HG02943 (cell line): ENCODE measurements around the gene RASD1.

Source experiments
- ATAC-seq: cut with Tn5 transposase; IDR thresholded peaks from one replicate; pipeline ENCODE4 v1.9.1; 2021; ENCODE audit warnings: mild to moderate bottlenecking, low read depth, moderate library complexity; ENCODE audit not compliant: unreplicated experiment

RASD1 gene, protein sequence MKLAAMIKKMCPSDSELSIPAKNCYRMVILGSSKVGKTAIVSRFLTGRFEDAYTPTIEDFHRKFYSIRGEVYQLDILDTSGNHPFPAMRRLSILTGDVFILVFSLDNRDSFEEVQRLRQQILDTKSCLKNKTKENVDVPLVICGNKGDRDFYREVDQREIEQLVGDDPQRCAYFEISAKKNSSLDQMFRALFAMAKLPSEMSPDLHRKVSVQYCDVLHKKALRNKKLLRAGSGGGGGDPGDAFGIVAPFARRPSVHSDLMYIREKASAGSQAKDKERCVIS

DNA sequence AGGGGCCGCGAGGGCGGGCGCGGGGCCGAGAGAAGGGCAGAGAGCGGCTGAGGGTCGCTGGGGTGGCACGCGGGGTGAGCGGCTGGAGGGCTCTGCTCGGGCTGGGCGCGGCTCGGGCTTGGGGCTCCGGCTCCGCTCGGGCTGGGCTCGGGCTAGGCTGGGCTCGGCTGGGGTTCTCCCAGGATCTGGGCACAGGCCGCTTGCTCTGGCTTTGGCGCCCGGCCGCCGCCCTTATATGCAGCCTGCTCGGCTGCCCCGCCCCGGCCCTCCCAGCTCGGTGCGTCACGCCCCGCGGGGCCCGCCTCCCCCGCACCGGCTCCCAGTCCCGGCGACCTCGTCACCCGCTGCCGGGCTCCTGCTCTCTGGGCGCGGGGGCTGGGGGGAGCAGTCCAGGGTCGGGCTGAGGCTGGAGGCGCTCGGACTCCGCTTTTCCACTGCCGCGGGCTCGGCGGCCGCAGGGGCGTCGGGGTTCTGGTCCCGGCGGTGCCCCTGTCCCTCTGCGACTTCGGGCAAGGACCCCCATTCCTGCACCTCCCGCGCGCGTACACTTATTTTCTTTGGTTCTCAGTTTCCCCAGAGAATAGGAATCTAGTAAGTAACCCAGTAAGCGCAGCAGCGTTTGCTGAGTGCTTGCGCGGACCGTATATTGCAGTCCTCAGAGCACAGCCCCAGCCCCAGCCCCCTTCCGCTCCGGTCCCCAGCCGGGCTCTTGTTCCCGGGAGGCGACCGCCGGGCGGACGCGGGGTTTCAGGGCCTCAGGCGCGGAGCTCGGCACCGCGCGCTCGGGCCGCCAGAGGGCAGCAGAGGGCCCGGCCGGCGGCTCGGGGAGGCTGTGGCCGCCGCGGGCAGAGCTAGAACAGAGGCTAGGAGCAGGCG, at the start of gene RASD1:
Gene RASD1 (minus strand): TSS at position 207 of the 876 bp plus-strand sequence. CDS start 214 bp downstream, outside the sequence.
- ATAC-seq, result peak; percentile 65

DNA sequence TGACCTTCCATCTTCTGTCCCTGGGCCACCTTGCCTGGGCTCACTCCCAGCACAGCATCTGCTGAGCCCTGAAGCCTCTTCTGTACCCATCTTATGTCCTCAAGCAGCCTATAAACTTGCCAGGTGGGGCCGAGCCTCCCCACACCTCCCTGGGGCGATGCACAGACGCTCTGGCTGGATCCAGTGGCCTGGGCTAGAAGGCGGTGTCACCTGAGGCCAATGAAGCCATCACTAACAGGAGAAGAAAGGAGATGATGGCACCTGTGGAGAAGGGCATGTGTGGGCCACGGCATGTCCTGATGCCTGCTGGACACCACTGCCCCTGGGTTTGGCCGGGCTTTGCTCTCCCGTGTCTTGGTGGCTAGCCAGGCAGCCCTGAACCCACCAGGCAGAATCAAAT, 49.8 kb upstream of the RASD1 start:
- ATAC-seq, result no peak

DNA sequence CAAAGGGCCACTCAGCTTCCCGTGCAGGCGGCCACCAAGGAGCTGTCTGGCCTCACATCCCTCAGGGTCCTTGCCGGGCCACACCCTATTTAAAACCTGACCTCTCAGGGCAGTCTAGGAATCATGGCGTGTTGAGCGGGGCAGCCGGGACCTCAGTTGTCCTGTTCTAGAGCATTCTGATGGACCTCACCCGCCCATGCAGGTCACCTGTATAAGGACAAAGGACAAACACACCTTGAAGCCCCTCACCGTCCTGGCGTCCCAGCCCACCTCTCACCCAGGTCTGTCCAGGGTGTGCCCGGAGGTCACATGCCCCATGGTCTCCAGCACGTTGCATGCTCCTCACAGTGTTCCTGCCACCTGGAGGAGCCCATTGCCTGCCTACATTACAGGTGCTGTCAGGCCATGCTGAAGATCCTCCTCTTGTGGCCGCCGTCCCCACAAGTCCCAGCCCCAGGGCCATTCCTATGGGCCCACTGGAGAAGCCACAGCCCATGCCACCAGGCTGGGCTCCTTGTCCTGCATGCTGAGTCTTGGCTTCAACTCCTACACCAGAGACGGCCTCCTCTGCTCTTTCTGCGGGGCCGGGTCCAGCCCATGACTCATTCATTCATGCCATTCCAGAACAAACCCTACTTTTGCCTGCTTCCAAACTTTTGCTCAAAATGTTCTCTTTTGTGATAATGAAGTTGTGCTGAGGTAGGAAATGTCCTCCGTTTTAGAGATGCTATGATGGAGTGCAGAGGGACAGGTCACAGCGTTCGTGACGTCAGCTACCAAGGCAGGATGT, 49.0 kb upstream of the RASD1 start:
- ATAC-seq, result no peak

DNA sequence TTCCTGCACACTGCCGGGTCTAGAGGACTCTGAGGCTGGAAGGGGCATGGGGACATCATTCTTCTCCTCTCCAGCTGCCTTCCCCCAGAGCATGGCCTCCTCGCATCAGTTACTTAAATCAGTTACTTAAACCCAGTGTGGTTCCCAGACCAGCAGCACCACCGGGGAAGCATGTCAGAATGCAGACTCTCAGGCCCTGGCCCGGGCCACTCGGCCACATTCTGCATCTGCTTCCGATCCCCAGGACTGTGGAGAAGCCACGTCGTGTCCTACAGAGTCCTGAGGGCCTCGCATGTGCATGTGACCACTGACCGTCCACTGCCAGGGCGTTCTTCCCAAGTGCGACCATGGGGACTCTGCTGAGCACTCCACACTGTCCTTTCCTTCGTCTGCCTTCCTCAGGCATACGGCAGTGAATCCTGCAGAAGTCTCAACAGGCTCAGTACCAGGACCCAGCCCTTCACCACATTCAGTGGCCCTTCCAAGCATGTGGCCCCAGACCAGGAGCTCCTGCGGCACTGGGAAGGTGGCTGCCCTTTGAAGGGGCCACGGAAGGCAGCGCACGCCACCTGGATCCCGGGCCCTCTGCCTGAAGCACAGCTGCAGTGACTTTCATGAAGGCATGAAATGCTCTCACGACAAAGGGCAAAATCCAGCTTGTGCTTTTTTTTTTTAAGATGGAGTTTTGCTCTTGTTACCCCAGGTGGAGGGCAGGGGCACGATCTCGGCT, 46.9 kb upstream of the RASD1 start:
- ATAC-seq, result no peak

DNA sequence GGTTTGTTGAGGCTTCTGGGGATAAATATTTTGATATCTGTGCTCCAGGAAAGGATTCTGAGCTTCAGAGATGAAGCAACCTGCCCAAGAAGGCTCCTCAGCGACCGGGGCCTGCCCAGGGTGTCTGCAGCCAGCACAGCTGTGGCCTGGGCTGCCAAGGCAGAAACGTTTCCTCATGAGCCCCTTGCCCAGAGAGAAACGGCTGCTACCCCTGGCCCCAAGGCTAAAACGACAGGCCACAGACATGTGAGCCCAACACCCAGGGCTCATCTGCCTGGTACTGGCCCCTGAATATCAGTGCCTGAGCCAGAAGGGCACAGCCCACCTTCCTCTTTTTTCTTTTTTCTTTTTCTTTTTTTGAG, 45.4 kb upstream of the RASD1 start:
- ATAC-seq, result no peak

DNA sequence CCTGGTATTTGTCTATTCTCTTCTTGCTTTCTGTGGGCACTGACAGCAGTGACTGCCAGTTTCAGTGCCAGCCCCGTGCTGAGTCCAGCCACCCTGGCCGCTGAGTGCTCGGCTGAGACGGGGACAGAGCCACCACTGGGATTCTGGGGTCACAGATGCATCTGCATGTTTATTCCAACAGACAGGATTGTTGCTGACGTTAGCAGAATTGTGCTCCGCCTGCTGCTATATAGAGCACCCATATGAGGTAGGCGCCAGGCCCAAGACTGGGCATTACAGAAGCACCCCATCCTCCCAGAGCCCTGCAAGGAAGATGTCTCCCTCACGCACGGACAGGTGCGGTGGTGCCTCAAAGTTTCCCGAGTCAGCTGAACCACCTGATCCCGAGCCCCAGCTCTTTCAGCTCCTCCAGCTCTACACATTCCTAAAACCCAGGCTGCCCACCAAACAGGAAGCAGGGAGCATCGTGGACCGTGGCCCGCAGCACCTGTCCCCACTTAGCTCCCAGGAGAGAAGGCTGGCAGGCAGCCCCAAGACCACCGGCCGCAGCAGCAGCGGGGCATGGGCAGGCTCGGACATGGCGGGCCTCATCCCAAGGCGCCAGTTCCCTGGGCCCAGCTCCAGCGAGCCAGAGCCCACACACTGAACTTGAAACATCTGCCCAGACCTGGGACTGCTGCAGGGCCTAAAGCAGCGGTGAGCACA, 44.9 kb upstream of the RASD1 start:
- ATAC-seq, result no peak

DNA sequence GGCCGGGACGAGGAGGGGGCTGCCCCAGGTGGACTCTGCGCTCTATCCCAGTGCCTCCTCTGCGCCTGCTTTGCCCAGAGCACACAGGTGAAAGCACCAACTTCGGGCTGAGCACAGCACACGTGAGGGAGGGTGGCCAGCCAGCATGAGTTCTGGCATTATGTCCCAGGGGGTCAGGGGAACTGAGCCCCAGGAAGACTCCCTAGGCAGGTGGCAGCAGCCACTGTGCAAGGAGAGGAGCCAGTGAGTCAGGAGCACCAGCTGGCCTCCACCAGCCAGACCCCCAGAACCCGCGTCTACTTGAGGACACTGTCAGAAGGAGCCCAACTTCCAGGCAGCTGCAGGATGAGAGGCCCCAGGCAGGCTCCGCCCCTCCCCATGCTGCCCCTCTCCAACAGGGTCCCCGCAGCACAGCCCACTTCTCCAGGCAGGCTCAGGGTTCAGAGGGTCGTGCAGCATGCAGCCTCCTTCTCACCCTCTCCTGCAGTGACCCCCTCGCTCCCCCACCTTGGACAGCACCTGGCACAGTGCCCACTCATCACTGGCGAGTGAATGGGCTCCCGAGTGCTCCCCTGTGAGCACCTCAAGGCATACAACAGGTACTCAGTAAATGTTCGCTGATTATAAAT, 44.2 kb upstream of the RASD1 start:
- ATAC-seq, result no peak

DNA sequence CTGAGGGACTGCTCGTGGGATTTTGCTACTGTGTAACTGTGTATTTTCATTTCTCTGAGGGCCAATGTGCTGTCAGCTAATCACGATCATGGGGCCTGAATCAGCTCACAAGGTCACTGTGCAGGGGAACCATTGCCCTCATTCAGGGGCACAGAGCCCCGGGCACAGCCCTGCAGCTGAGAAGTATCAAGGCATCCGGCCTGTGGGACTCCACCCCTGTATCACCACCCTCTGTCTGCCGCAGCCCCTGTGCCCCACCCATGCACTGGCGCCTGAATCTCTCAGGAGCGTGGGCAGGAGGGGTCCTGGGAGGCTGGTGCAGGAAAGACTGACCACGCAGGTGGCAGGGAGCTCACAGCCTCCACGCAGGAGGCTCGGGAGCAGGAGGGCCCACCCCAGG, 43.4 kb upstream of the RASD1 start:
- ATAC-seq, result no peak

DNA sequence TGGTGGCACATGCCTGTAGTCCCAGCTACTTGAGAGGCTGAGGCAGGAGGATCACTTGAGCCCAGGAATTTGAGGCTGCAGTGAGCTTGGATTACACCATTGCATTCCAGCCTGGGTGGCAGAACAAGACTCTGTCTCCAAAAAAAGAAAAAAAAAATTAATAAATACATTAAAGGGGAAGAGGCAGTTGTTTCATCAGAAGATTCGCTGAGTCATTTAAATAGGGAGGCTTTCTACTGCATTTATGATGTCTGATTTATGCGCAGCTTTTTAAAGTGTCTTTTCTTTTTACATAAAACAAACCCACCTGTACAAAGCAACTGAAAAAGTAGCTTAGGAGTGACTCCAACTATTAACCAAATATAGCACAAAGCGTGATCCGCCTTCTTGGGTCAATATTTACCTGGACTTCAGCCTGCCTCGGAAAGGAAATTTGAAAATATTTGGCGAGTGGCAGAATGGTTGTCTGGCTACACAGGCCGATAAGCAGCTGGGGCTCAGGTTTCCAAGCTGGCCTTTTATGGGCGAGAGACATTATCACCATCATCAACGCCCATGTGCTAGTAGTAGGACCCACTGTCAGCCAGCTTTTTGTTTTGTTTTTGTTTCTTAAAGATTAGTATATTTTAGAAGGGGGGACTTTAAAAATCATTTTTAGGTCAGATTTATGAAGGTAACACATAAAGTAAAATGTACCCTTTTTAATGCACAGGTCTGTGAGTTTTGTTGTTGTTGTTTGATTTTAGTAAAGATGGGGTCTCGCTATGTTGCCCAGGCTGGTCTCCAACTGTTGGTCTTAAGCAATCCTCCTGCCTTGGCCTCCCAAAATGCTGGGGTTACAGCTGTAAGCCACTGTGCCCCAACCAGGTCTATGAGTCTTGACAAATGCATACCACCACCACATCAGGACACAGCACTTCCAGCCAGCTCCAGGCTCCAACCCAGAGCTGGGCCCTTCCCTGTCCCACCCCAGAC, 42.5 kb upstream of the RASD1 start:
- ATAC-seq, result no peak

DNA sequence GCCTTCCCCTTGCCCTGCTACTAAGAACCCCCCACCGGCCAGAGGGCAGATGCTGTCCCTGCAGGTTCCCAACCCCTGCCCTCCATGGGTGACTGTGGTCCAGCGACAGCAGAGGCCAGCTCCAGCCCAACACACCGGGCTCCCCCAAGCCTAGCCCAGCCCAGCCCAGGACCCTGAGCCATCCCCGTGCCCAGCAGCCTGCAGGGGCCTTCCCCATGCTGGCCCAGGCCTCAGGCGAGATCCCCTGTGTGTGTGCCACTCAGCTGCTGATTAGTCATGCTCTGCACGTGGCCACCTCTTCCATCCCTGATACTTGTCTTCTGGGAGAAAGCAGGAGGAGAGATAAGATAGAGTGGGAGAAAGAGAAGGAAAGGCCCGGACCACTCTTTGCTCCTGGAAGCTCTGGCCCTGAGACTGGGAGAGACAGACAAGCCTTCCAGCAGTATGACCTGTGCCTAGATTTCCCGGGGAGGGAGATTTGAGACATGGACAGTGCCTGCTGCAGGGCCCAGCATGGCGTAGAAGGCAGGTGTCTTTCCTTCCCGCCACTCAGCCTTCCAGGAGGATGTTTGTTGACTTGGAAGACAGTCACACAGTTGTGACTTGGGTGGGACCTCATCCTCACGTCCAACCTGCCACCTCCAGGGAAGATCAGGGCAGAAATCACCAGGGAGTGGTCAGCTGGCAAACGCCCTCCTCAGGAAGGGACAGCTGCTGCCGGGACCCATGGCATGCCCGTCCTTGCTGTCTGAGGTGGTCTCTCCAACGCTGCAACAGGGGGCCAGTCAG, 41.3 kb upstream of the RASD1 start:
- ATAC-seq, result no peak

DNA sequence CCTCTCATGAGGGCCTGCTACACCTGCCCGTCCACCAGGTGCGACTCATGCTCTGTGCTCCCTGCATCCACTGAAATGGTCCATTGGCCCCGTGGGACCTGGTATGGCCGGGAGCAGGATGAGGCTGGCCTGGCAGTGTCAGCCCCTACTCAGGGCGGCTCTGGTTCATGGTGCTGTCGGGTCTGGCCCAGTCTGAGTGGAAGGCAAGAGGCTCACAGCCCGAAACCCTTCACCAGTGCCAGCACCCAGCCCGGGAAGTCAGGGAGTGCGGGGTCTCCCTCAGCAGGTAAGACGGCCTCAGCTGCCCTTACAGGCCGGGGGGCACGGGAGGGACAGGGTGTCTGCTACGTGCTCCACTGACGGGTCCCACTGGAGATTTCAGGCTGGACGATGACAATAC, 40.5 kb upstream of the RASD1 start:
- no peak for ATAC-seq

DNA sequence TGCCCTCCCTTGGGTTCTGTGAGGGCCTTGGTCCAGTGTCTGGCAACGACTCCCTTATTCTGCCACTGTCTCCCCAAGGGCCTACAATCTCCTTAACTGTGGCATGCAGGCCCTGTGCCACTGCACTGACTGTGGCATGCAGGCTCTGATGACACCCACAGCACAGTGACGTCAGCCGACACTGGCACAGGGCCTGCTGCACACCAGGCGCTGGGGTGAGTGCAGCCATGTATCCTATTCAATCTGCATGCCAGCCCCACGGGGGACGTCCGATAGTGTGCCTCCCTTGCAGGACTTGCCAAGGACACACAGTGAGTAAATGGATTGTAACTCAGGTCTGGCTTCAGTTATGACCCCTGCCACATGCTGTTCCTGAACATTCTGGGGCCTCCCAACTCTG, 39.8 kb upstream of the RASD1 start:
- no peak for ATAC-seq

DNA sequence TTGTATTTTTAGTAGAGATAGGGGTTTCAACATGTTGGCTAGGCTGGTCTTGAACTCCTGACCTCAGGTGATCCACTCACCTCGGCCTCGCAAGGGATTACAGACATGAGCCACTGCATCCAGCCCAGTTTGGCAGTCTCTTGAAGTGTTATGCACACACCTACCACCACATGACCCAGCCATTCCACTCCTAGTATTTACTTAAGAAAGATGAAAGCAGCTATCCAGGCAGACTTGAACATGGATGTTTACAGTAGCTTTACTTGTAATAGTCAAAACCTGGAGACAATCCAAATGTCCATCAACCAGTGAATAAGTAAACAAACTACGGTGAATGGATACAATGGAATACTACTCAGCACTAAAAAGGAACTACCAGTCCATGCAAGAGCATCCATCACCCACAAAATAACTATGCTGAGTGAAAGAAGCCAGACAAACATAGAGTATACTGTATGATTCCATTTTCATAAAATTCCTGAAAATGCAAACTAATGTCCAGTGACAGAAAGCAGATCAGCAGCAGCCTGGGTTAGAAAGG, 37.8 kb upstream of the RASD1 start:
- no peak for ATAC-seq

DNA sequence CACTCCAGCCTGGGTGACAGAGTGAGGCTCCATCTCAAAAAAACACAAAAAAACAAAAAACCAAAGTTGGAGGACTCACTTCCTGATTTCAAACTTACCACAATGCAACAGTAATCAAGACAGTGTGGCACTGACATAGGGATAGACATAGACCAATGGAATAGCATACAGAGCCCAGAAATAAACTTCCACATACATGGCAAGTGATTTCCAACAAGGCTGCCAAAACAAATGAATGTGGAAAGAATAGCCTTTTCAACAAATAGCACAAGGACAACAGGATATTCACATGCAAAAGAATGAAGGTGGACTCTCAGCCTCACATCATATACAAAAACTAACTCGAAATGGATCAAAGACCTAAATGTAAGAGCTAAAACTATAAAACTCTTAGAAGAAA, 36.8 kb upstream of the RASD1 start:
- ATAC-seq, result no peak

DNA sequence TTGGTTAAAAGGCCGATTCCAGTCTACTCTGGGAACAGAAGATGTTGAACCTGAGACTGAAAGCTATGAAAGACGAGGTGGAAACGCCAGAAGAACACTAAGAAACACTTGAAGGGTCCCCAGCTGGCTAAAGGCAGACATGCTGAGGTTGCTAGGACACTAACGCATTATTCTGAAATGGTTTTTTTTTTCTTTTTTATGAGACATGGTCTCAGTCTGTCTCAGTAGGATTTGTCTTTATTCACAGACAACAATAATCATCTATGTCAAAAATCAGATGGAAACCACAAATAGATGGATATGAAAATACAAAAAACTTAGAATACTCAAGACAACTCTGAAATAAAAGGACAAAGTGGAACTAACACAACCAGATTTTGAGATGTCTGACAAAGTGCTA, 35.0 kb upstream of the RASD1 start:
- no peak for ATAC-seq

DNA sequence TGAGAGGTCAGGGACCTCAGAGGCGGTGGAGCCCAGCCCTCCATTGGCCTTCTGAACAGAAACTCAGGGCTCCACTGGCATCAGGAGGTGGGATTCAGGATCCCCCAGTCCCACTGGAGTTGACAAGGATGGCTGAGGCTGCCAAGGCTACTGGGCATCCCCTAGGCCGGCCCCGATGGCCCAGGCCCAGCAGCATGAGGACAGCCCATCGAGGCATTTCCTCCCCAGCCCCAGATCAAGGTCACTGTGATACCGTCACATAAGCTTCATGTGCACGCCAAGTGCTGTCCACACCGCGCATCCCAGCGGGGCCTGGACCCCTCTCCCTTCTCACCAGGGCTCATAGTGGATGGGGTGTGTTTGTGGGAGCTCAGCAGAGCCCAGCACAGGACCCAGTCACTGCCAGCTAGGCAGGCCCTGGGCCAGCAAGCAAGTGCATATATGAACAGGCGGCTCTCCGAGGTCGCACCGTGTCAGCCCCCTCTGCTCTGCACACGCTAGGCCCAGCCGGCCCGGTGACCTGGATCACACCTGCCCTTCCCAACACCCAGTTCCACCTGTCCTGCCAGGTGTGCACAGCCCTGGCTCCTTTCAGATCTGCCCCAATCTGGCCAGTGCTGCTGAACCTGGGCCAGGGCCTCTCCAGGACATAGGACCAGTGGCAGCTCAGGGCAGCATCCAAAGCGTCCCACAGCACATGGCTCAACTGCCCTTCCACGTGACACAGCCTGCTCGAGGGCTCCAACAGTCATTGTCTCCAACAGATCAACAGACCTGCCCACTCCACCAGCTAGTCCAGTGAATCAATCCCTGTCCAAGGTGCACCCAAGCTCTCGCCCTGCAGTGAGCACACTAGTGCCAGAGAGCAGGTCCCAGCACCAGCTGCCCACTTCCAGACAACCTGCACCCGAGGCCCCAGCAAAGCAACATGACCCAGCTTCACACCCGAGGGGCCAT, 32.8 kb upstream of the RASD1 start:
- ATAC-seq, result no peak
